IPS-15b (cell line): ENCODE measurements around the gene SHC2.
A peak's percentile ranks its signal among the peaks of the same experiment; 100 is the strongest.
"Not testable (repeated sequence)": the region's sequence is repeated elsewhere in the genome, so short reads cannot be mapped to it uniquely, and the experiment has no call there.

ENCODE experiments used
- H3K27me3 ChIP-seq: one replicate; pipeline ENCODE4 v1.6.1; 2013; ENCODE audit warnings: low read length; ENCODE audit not compliant: control insufficient read depth, insufficient read depth
- H3K36me3 ChIP-seq: one replicate; pipeline ENCODE4 v1.6.1; 2013; ENCODE audit warnings: low read length; ENCODE audit not compliant: control insufficient read depth, insufficient read depth
- H3K4me1 ChIP-seq: one replicate; pipeline ENCODE4 v1.6.1; 2013; ENCODE audit warnings: mild to moderate bottlenecking, low read length; ENCODE audit not compliant: control insufficient read depth, insufficient read depth
- H3K4me3 ChIP-seq: one replicate; pipeline ENCODE4 v1.5.1; 2013; ENCODE audit warnings: low read depth, low read length
- H3K9ac ChIP-seq: one replicate; pipeline ENCODE4 v1.6.1; 2013; ENCODE audit warnings: low read depth, mild to moderate bottlenecking, low read length
- H3K9me3 ChIP-seq: one replicate; pipeline ENCODE4 v1.6.1; 2013; ENCODE audit warnings: mild to moderate bottlenecking, low read length; ENCODE audit not compliant: control insufficient read depth, insufficient read depth

SHC2 gene

DNA sequence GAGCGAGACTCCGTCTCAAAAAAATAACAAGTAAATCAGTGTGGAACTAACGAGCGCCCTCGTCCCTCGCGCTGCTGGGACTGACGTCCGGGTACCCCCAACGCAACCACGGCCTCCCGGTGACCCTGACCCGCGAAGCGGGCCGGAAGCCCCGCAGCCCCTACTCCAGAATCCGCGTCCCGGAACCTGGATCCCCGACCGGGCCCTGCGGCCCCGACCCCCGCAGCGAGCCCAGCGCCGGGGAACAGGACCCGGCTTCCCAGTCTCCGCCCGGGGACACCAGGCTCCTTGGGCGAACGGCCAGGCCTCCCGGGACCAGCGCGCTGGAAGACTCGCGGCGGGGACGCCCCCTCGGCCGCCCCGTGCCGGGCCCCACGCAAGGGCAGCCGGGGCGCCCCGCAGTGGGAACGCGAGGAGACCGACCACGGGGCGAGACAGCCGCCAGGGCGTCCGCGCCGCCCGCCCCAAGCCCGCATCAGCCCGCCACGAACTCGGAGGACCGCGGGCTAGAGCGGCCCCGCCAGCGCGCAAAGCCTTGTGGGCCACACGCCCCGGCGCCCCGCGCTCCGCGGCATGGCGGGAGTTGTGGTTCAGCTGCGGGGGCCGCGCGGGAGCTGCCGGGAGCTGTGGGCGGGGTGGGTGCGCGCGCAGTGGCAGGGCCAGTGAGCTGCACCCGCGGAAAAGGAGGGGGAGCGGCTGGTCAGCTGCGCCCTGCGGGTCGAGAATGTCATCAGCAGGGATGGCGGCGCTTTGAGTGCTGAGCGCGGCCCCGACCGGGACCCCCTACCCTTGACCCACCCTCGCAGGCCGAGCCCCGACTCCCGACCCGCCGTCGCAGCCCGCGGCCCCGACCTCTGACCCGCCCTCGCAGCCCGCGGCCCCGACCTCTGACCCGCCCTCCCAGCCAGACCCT lies 27.9 kb upstream of the SHC2 start:
- no peaks in the 10 kb centered on the region for H3K9me3 ChIP-seq
- peak overlapping the region; percentile 90 for H3K9ac ChIP-seq
- peaks cover 5% of the 10 kb centered on the region for H3K4me1 ChIP-seq
- H3K36me3 ChIP-seq: no peaks in the 10 kb centered on the region
- no peaks in the 10 kb centered on the region for H3K27me3 ChIP-seq
- peak overlapping the region; percentile 74 for H3K4me3 ChIP-seq

DNA sequence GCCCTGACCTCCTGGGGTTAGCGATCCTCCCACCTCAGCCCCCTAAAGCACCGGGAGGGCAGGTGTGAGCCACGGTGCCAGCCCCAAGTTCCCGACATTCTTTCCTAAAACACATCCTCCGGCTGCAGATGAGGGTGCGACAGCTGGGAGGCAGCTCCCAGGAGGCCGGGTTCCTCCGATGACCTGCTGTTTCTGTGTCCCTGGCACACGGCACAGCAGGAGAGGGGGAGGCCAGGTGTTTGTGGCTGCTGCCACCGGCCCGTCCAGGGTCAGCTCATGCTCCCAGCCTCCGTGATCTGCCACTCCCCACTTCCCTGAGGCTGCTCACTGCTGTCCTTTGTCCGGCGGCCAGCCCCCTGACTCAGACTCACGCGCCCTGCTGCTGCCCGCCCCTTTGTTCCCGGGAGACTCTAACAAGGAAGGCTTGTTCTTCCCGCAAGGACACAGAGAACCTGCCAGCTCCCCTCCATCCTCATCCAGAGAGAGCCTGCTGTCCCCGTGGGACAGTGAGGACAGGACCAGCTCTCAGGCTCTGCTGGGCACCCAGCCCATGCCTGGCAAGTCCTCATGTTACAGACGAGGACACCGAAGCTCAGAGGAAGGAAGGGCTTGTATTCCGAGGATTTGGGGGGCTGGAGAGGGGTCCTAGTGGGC lies 24.9 kb upstream of the SHC2 start:
- peak overlapping the region; percentile 8 for H3K4me3 ChIP-seq
- H3K9me3 ChIP-seq: peaks cover 5% of the 10 kb centered on the region
- H3K36me3 ChIP-seq: no peaks in the 10 kb centered on the region
- H3K9ac ChIP-seq: peak overlapping the region; percentile 47
- no peaks in the 10 kb centered on the region for H3K27me3 ChIP-seq
- peaks cover 5% of the 10 kb centered on the region for H3K4me1 ChIP-seq

DNA sequence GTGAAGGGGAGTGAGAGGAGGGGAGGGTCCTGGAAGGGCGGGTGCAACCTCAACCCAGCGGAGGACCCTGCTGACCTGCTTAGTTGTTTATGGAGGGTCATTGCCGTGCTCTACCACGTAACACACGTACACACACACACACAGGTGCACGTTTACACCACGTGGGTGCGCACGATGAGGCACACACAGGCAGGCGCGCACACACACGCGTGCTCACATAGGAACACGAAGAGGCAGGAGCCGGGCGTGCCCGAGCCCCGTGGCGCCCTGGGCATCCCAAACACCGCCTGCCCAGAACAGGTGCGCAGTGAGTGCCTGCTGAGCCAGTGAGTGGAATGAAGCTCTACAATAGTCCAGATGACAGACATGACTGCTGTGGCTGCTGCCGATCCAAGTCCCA lies 24.2 kb upstream of the SHC2 start:
- Histone ChIP-seq H3K36me3 (no peaks in the 10 kb centered on the region), H3K9me3 (peaks cover 5% of the 10 kb centered on the region), H3K4me3 (peak overlapping the region; percentile 8), H3K9ac (no peak overlapping the region), H3K27me3 (no peaks in the 10 kb centered on the region), H3K4me1 (peaks cover 5% of the 10 kb centered on the region)

DNA sequence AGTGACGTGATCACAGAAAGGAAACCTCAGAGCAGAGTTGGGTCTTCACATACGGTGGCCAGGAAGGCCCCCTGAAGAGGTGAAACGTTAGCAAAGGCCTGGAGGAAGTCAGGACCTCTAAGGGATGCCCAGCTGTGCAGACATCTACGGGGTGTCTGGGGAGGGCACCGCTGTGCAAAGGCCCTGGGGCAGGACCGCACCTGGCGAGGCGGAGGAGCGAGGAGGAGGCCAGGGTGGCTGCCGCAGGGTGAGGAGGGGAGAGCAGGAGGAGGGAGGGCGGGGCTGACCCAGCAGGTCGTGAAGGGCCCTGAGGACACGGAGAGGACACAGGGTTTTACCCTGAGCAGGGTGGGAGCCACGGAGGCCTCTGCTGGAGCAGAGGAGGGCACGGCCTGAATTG lies 23.7 kb upstream of the SHC2 start:
- H3K4me1 ChIP-seq: peaks cover 5% of the 10 kb centered on the region
- no peak overlapping the region for H3K4me3 ChIP-seq
- H3K9me3 ChIP-seq: peaks cover 5% of the 10 kb centered on the region
- H3K9ac ChIP-seq: no peak overlapping the region
- H3K27me3 ChIP-seq: no peaks in the 10 kb centered on the region
- no peaks in the 10 kb centered on the region for H3K36me3 ChIP-seq

DNA sequence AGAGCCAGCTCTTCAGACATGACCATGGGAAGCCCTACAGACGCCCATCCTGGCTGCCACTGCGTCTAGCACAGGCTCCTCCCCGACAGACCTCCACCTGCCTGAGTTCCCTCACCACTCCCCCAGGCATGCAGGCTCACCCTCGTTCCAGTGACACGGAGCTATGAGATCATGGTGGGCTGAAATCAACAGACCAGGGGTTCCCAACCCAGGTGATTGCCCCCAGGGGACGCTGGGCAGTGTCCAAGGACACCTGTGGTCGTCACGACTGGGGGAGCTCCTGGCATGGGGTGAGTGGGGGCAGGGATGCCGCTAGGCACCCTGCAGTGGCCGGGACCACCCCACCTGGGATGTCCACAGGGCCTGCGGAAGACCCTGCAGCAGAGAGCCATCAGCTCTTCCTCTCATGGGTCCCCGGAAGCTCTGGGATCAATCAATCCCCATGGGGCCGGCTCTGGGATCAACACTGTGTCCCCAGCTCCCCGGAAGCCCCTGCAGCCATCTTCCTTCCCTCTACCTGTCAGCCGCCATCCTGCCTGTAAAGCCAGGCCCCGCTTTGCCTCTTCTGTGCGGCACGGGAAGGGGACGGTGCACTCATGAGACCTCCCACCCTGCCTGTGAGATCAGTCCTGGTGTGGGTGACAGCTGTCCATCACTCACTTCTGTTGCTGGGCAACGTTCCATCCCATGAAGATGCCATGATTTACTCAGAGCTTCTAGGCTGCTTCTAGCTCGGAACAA lies 22.7 kb upstream of the SHC2 start:
- H3K36me3 ChIP-seq: no peaks in the 10 kb centered on the region
- no peak overlapping the region for H3K9ac ChIP-seq
- peaks cover 5% of the 10 kb centered on the region for H3K9me3 ChIP-seq
- no peaks in the 10 kb centered on the region for H3K27me3 ChIP-seq
- peaks cover 5% of the 10 kb centered on the region for H3K4me1 ChIP-seq
- no peak overlapping the region for H3K4me3 ChIP-seq

- H3K27me3 ChIP-seq: no peaks in the 10 kb centered on the region
- no peaks in the 10 kb centered on the region for H3K36me3 ChIP-seq
- no peak overlapping the region for H3K4me3 ChIP-seq
- peaks cover 5% of the 10 kb centered on the region for H3K9me3 ChIP-seq
- H3K4me1 ChIP-seq: peaks cover 5% of the 10 kb centered on the region
- H3K9ac ChIP-seq: no peak overlapping the region
These were observed 21.6 kb upstream of the SHC2 start for GRCh38 chr19:482186-483041.

- H3K4me1 ChIP-seq, H3K9ac ChIP-seq, H3K36me3 ChIP-seq, H3K4me3 ChIP-seq, H3K27me3 ChIP-seq, H3K9me3 ChIP-seq: not testable (repeated sequence)
These were observed 20.3 kb upstream of the SHC2 start for GRCh38 chr19:481100-481499.

DNA sequence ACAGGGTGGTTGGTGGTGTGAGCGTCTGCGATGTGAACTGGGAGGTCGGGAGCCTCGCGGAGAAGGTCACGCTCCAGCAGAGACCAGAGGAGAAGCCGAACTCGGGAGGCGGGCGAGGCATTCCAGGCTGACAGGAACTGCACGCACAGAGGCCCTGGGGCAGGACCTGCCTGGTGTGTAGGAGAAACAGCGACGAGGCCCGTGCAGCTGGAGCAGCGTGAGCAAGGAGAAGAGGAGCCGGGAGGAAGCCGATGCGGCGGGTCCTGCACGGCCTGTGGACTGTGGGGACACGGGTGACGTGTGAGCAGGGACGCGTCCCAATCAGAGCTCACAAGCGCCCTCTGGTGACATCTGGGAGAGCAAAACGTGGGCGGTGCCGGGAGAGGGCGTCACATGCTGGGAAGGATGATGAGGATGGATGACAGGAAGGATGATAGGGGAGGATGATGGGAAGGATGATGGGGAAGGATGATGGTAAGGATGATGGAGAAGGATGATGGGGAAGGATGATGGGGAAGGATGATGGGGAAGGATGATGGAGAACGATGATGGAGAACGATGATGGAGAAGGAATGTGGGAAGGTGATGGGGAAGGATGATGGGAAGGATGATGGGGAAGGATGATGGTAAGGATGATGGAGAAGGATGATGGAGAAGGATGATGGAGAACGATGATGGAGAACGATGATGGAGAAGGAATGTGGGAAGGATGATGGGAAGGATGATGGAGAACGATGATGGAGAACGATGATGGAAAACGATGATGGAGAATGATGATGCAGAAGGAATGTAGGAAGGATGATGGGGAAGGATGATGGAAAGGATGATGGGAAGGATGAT lies 19.4 kb upstream of the SHC2 start:
- H3K4me3 ChIP-seq: no peak overlapping the region
- H3K9ac ChIP-seq: no peak overlapping the region
- H3K4me1 ChIP-seq: no peaks in the 10 kb centered on the region
- peaks cover 5% of the 10 kb centered on the region for H3K9me3 ChIP-seq
- H3K36me3 ChIP-seq: no peaks in the 10 kb centered on the region
- H3K27me3 ChIP-seq: no peaks in the 10 kb centered on the region

- Histone ChIP-seq H3K4me1 (no peaks in the 10 kb centered on the region), H3K4me3 (no peak overlapping the region), H3K36me3 (no peaks in the 10 kb centered on the region), H3K27me3 (no peaks in the 10 kb centered on the region), H3K9me3 (peaks cover 5% of the 10 kb centered on the region), H3K9ac (no peak overlapping the region)
These were observed 18.1 kb upstream of the SHC2 start for GRCh38 chr19:478976-479375.

GRCh38 chr19:478236-478903 lies 17.5 kb upstream of the SHC2 start:
- no peaks in the 10 kb centered on the region for H3K4me1 ChIP-seq
- no peaks in the 10 kb centered on the region for H3K27me3 ChIP-seq
- H3K36me3 ChIP-seq: no peaks in the 10 kb centered on the region
- H3K9ac ChIP-seq: no peak overlapping the region
- H3K9me3 ChIP-seq: peaks cover 5% of the 10 kb centered on the region
- H3K4me3 ChIP-seq: no peak overlapping the region
